ENCODE data around the gene ANO8.
"Not testable (repeated sequence)": the region's sequence is repeated elsewhere in the genome, so short reads cannot be mapped to it uniquely, and the experiment has no call there.

Gene ANO8

GRCh38 chr19:17365361-17365760 is 30.7 kb upstream of the ANO8 start:
- no peaks in the 10 kb centered on the region for H3K36me3 ChIP-seq (ENCODE audit: low read length)
- H3K27ac ChIP-seq (ENCODE audit: low read depth, low read length) = no peak overlapping the region
- TF ChIP-seq EZH2phosphoT487 (conservative IDR thresholded peaks at IDR 0.05; ENCODE audit: low read length) (no peak), CTCF (IDR thresholded peaks at IDR 0.05; ENCODE audit: insufficient read depth, low read length, poor library complexity, severe bottlenecking) (no peak)

GRCh38 chr19:17363852-17364605 is 29.4 kb upstream of the ANO8 start:
- not testable (repeated sequence) for H3K9ac ChIP-seq (ENCODE audit: low read length); H3K36me3 ChIP-seq (ENCODE audit: low read length); H3K79me2 ChIP-seq (ENCODE audit: insufficient read depth, low read length); H3K27me3 ChIP-seq (ENCODE audit: low read length); H2AFZ ChIP-seq (ENCODE audit: low read depth, low read length, severe bottlenecking); H3K9me2 ChIP-seq (replicated peaks; ENCODE audit: insufficient read depth, low read length); H3K27ac ChIP-seq (ENCODE audit: low read depth, low read length); H3K4me2 ChIP-seq (ENCODE audit: low read depth, low read length, poor library complexity, severe bottlenecking); H3K9me3 ChIP-seq (ENCODE audit: insufficient read depth, low read length); H3F3A ChIP-seq (ENCODE audit: insufficient read depth); H4K20me1 ChIP-seq (ENCODE audit: low read depth, low read length); H3K4me3 ChIP-seq (ENCODE audit: insufficient read depth, low read length, poor library complexity, severe bottlenecking)

More at GRCh38 chr19:17365361-17365760, 30.7 kb upstream of the ANO8 start:
- no peaks in the 10 kb centered on the region for H3K9me3 ChIP-seq (ENCODE audit: insufficient read depth, low read length)
- H3K9me2 ChIP-seq (replicated peaks; ENCODE audit: insufficient read depth, low read length) = no peaks in the 10 kb centered on the region
- no peak overlapping the region for H3K4me2 ChIP-seq (ENCODE audit: low read depth, low read length, poor library complexity, severe bottlenecking)
- no peak overlapping the region for H3K9ac ChIP-seq (ENCODE audit: low read length)
- H3K27me3 ChIP-seq (ENCODE audit: low read length) = no peaks in the 10 kb centered on the region
- no peak overlapping the region for H2AFZ ChIP-seq (ENCODE audit: low read depth, low read length, severe bottlenecking)
- no peaks in the 10 kb centered on the region for H4K20me1 ChIP-seq (ENCODE audit: low read depth, low read length)
- H3F3A ChIP-seq (ENCODE audit: insufficient read depth) = peaks cover 9% of the 10 kb centered on the region
- H3K79me2 ChIP-seq (ENCODE audit: insufficient read depth, low read length) = no peaks in the 10 kb centered on the region
- no peak overlapping the region for H3K4me3 ChIP-seq (ENCODE audit: insufficient read depth, low read length, poor library complexity, severe bottlenecking)

- H3K27ac ChIP-seq (ENCODE audit: low read depth, low read length) = no peak overlapping the region
- no peaks in the 10 kb centered on the region for H3K27me3 ChIP-seq (ENCODE audit: low read length)
- no peak overlapping the region for H3K4me3 ChIP-seq (ENCODE audit: insufficient read depth, low read length, poor library complexity, severe bottlenecking)
- H3K9me2 ChIP-seq (replicated peaks; ENCODE audit: insufficient read depth, low read length) = no peaks in the 10 kb centered on the region
- no peak for TF ChIP-seq CTCF (IDR thresholded peaks at IDR 0.05; ENCODE audit: insufficient read depth, low read length, poor library complexity, severe bottlenecking)
- H3F3A ChIP-seq (ENCODE audit: insufficient read depth) = 0 out of 2 replicates have a peak, but pooled peaks cover 4% of the 10 kb centered on the region
- H3K36me3 ChIP-seq (ENCODE audit: low read length) = no peaks in the 10 kb centered on the region
- no peak overlapping the region for H2AFZ ChIP-seq (ENCODE audit: low read depth, low read length, severe bottlenecking)
- H3K79me2 ChIP-seq (ENCODE audit: insufficient read depth, low read length) = no peaks in the 10 kb centered on the region
- no peaks in the 10 kb centered on the region for H3K9me3 ChIP-seq (ENCODE audit: insufficient read depth, low read length)
- H4K20me1 ChIP-seq (ENCODE audit: low read depth, low read length) = no peaks in the 10 kb centered on the region
- H3K4me2 ChIP-seq (ENCODE audit: low read depth, low read length, poor library complexity, severe bottlenecking) = no peak overlapping the region
- no peak overlapping the region for H3K9ac ChIP-seq (ENCODE audit: low read length)
Observed at GRCh38 chr19:17359905-17360800, 25.5 kb upstream of the ANO8 start.

- Histone ChIP-seq H3K27ac (ENCODE audit: low read depth, low read length) (no peak overlapping the region), H3K4me2 (ENCODE audit: low read depth, low read length, poor library complexity, severe bottlenecking) (no peak overlapping the region), H3K4me3 (ENCODE audit: insufficient read depth, low read length, poor library complexity, severe bottlenecking) (no peak overlapping the region), H2AFZ (ENCODE audit: low read depth, low read length, severe bottlenecking) (no peak overlapping the region), H3K79me2 (ENCODE audit: insufficient read depth, low read length) (no peaks in the 10 kb centered on the region), H3F3A (ENCODE audit: insufficient read depth) (0 out of 2 replicates have a peak, but pooled peaks cover 4% of the 10 kb centered on the region), H3K27me3 (ENCODE audit: low read length) (no peaks in the 10 kb centered on the region), H4K20me1 (ENCODE audit: low read depth, low read length) (no peaks in the 10 kb centered on the region), H3K9me3 (ENCODE audit: insufficient read depth, low read length) (no peaks in the 10 kb centered on the region), H3K9me2 (replicated peaks; ENCODE audit: insufficient read depth, low read length) (no peaks in the 10 kb centered on the region), H3K9ac (ENCODE audit: low read length) (no peak overlapping the region), H3K36me3 (ENCODE audit: low read length) (no peaks in the 10 kb centered on the region)
- TF ChIP-seq EZH2phosphoT487 (conservative IDR thresholded peaks at IDR 0.05; ENCODE audit: low read length) (no peak), CTCF (IDR thresholded peaks at IDR 0.05; ENCODE audit: insufficient read depth, low read length, poor library complexity, severe bottlenecking) (no peak)
Observed at GRCh38 chr19:17358395-17358794, 23.7 kb upstream of the ANO8 start.

Data from SU-DHL-6 (cell line).